SK-N-MC (cell line): Measurements from ENCODE around the gene MED25.

Source experiments
- FOXP2 ChIP-seq: optimal IDR thresholded peaks from 2 replicates; pipeline ENCODE3; 2011; ENCODE audit warnings: mild to moderate bottlenecking, moderate library complexity; ENCODE audit not compliant: insufficient read depth; ENCODE audit errors: extremely low read length, control extremely low read depth
- POLR2AphosphoS5 ChIP-seq: IDR thresholded peaks from 2 replicates; pipeline ENCODE4 v1.6.1; 2012; ENCODE audit warnings: mild to moderate bottlenecking, low read depth, low read length, borderline replicate concordance

GRCh38 chr19:49838885-49839588 is 20.9 kb downstream of the MED25 start:
- TF ChIP-seq POLR2AphosphoS5, result no peak
- no peak for TF ChIP-seq FOXP2
